Nephron progenitor cell (in vitro differentiated cells): Measurements from ENCODE around the gene GABRG3.

Source experiments
- DNase-seq: peaks from one replicate; pipeline ENCODE4 v3.0.0; 2021
- H3K27ac Mint-ChIP-seq: 2 replicates; pipeline ENCODE4 v1.8.0; 2021; ENCODE audit warnings: mild to moderate bottlenecking, moderate library complexity, mixed read lengths
- H3K27me3 Mint-ChIP-seq: 2 replicates; pipeline ENCODE4 v1.8.0; 2021; ENCODE audit warnings: mild to moderate bottlenecking, low read depth, mixed read lengths; ENCODE audit not compliant: poor library complexity
- H3K36me3 Mint-ChIP-seq: 2 replicates; pipeline ENCODE4 v1.8.0; 2021; ENCODE audit warnings: low read depth, mixed read lengths
- H3K4me1 Mint-ChIP-seq: 2 replicates; pipeline ENCODE4 v1.8.0; 2021; ENCODE audit warnings: mixed read lengths
- H3K4me3 Mint-ChIP-seq: 2 replicates; pipeline ENCODE4 v1.8.0; 2021; ENCODE audit warnings: mild to moderate bottlenecking, moderate library complexity, mixed read lengths
- H3K9me3 Mint-ChIP-seq: 2 replicates; pipeline ENCODE4 v1.8.0; 2021; ENCODE audit warnings: mild to moderate bottlenecking, moderate library complexity, mixed read lengths
- TF ChIP-seq, protein P1 (sequence below): fragments of 200-600 bp; sonication (generic); IDR thresholded peaks from 2 replicates; pipeline ENCODE4 v1.5.0; 2021; ENCODE audit warnings: antibody characterized with exemption

GABRG3 gene

DNA sequence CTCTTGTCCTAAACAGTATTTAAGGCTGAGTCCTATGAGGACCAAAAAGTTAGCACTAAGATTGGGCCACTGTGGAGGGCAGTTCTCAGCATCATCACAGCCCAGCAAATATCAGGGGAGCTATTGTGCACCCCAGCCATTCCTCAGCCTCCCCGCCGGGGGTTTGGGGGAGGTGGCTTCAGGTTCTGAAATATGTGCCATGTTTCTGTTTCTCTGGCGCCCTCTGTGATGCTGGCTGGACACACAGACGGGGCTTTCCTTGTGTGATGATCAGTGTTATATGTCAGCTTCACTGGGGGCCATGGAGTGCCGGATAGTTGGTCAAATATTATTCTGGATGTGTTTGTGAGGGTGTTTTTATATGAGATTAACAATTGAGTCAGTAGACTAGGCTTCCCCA is 106.8 kb downstream of the GABRG3 start:
- Mint-ChIP-seq H3K4me3 (no peak overlapping the region), H3K27ac (no peak overlapping the region), H3K9me3 (peaks cover 6% of the 10 kb centered on the region), H3K4me1 (peaks cover 10% of the 10 kb centered on the region), H3K36me3 (no peaks in the 10 kb centered on the region), H3K27me3 (no peaks in the 10 kb centered on the region)
- TF ChIP-seq, protein P1, sequence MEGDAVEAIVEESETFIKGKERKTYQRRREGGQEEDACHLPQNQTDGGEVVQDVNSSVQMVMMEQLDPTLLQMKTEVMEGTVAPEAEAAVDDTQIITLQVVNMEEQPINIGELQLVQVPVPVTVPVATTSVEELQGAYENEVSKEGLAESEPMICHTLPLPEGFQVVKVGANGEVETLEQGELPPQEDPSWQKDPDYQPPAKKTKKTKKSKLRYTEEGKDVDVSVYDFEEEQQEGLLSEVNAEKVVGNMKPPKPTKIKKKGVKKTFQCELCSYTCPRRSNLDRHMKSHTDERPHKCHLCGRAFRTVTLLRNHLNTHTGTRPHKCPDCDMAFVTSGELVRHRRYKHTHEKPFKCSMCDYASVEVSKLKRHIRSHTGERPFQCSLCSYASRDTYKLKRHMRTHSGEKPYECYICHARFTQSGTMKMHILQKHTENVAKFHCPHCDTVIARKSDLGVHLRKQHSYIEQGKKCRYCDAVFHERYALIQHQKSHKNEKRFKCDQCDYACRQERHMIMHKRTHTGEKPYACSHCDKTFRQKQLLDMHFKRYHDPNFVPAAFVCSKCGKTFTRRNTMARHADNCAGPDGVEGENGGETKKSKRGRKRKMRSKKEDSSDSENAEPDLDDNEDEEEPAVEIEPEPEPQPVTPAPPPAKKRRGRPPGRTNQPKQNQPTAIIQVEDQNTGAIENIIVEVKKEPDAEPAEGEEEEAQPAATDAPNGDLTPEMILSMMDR: no peak
- DNase-seq: no peak

DNA sequence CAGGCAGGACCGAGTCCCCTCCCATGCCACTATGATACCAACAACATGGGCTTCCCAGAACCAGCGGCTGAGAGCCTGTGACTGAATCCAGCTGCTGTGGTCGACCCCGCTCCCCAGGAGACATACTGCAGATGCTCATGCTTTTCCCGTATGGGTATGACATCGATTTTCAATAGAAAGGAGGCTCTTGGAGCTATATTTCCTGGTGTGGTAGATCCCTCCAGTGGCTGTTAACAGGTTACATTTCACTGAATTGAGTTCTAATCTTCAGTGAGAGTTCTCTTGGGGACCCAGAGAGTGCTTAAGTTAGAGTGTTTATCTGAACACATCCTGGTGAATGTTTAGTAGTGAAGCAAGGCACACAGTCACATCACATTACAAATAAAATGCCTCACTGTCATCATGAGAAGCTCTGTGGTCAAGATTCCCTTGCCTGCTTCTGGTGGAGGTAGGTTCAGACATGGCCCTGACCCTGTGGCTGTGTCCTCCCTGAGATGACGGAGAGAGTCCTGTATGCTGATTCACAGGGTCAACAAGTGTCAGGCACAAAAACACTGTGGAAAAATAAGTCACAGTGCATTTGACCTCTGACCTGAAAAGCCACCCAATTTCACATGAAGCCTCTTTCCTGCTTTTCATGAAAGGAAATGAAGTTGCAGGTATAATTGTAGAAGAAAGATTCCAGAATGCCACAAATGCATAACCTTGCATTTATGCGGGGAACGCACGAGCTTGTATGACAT is 110.9 kb downstream of the GABRG3 start:
- H3K9me3 Mint-ChIP-seq: no peaks in the 10 kb centered on the region
- H3K36me3 Mint-ChIP-seq: no peaks in the 10 kb centered on the region
- no peak overlapping the region for H3K4me3 Mint-ChIP-seq
- no peak overlapping the region for H3K27ac Mint-ChIP-seq
- no peaks in the 10 kb centered on the region for H3K27me3 Mint-ChIP-seq
- TF ChIP-seq, protein P1: no peak
- DNase-seq: no peak
- H3K4me1 Mint-ChIP-seq: peaks cover 24% of the 10 kb centered on the region

DNA sequence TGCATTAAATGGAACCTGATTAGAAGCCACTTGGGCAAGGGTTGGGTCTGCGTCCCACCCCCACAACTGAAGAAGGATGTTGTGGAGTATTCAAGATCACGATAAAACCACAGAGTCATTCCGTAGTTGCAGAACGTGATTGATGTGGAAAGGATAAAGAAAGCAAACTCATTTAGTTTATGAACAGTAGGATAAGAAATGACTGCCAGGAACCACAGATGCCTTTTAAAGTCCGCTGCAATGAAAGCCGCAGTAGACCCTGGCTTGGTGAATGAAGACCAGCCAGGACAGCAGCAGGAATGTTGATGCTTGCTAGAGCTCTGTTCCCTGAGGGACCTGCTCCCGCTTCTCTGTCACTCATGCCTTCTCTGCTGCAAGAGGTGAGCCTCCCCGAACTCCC is 111.5 kb downstream of the GABRG3 start:
- TF ChIP-seq, protein P1: no peak
- Mint-ChIP-seq H3K27me3 (no peaks in the 10 kb centered on the region), H3K9me3 (no peaks in the 10 kb centered on the region), H3K4me1 (peaks cover 25% of the 10 kb centered on the region), H3K4me3 (no peak overlapping the region), H3K27ac (no peak overlapping the region), H3K36me3 (no peaks in the 10 kb centered on the region)
- DNase-seq: no peak

DNA sequence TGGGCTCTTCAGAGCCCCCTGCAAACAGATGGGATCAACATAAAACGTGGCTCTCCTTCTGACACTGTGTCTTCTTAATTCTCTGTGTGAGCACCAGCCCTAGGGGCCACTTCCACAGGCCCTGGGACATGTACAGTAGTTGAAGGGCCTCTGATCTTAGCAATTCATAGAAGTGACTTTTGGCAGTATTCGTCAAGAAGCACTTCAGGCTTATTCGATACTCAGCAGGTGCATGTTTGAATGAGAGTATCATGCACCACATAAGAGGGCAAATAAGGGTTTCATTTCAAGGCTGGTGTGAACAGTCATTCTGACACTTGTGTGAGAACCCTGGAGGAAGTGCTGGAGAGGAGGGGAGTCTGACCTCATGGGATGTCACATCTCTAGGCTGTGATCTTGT is 113.9 kb downstream of the GABRG3 start:
- Mint-ChIP-seq H3K4me1 (peaks cover 25% of the 10 kb centered on the region), H3K27ac (no peak overlapping the region), H3K36me3 (no peaks in the 10 kb centered on the region), H3K9me3 (peaks cover 16% of the 10 kb centered on the region), H3K4me3 (no peak overlapping the region), H3K27me3 (no peaks in the 10 kb centered on the region)
- TF ChIP-seq, protein P1: no peak
- no peak for DNase-seq

DNA sequence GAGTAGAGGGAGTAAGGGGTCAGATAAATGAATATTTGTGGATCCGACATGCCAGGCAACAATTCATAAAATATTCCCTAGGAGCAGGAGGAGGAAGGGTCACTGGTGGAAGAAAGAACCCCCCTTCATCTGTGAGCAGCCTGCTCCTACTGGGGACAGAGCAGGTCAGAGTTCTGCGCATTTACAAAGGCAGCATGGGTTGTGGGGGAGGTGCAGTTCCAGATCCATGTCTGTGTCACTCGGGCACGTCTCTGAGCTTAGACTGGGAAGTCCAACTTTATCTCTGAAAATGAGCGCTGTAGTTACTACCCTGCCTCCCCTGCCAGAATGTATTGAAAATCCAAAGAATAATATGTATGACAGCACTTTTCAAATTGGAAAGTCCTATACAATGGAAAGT is 115.2 kb downstream of the GABRG3 start:
- peaks cover 25% of the 10 kb centered on the region for H3K4me1 Mint-ChIP-seq
- H3K9me3 Mint-ChIP-seq: peaks cover 19% of the 10 kb centered on the region

More for the DNA sequence above, 115.2 kb downstream of the GABRG3 start:
- Mint-ChIP-seq H3K27ac (peak overlapping the region; percentile 25), H3K27me3 (no peaks in the 10 kb centered on the region), H3K36me3 (no peaks in the 10 kb centered on the region), H3K4me3 (no peak overlapping the region)
- TF ChIP-seq, protein P1: no peak
- peak; percentile 28 for DNase-seq
